NCI-H345 (cell line): ENCODE measurements around the gene GLIPR1L2.
"Not testable (repeated sequence)": the region's sequence is repeated elsewhere in the genome, so short reads cannot be mapped to it uniquely, and the experiment has no call there.

ENCODE experiments used
- DNase-seq: peaks from one replicate; lab custom pipeline; 2025; lab: John Stamatoyannopoulos, UW

The GLIPR1L2 gene

GRCh38 chr12:75390899-75391538 lies at the start of gene GLIPR1L2:
TSS of gene GLIPR1L2 (plus strand) at chr12:75391089. CDS start at chr12:75391117, 28 bp downstream.
- peak; percentile 98 for DNase-seq

GRCh38 chr12:75341873-75342272 lies 49.0 kb upstream of the GLIPR1L2 start:
- DNase-seq = no peak

DNA sequence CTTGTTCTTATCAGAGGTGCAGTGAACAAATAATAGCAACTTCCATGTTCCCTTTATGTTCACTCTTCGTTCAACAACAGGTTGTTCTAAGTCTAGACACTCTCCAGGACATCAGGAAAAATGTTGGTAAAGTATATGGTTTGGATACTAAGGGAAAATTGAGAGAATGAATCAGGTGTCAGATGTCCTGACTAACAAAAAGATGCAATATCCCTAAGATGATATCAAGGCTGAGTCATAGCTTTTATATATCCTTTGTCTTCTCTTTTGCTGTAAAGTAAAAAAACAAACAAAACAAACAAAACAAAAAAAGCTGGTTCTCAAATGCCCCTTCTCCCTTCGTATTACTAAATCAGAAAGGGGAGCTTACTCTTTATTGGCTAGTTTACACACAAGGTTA lies 45.4 kb upstream of the GLIPR1L2 start:
- no peak for DNase-seq

DNA sequence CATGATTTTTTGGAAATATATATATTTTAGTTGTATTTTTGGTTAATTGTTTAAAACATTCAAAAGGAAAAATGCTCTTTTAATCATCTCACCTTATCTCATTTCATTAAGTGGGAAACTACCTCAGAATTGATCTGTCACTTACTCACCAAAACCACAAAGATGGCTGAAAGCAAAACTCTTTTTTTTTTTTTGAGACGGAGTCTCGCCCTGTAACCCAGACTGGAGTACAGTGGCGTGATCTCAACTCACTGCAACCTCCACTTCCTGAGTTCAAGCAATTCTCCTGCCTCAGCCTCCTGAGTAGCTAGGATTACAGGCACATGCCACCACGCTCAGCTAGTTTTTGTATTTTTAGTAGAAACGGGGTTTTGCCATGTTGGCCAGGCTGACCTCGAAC lies 44.7 kb upstream of the GLIPR1L2 start:
- DNase-seq = not testable (repeated sequence)

GRCh38 chr12:75349946-75350345 lies 40.9 kb upstream of the GLIPR1L2 start:
- DNase-seq = no peak

GRCh38 chr12:75350413-75350812 lies 40.5 kb upstream of the GLIPR1L2 start:
- DNase-seq = no peak

DNA sequence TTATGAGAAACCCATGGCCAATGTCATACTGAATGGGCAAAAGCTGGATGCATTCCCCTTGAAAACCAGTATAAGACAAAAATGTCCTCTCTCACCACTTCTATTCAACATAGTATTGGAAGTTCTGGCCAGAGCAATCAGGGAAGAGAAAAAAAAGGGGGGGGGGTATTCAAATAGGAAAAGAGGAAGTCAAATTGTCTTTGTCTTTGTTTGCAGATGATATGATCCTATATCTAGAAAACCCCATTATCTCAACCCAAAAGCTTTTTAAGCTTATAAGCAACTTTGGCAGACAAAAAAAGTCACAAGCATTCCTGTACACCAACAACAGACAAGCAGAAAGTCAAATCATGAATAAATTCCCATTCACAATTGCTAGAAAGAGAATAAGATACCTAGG lies 36.9 kb upstream of the GLIPR1L2 start:
- no peak for DNase-seq

GRCh38 chr12:75360920-75361319 lies 30.0 kb upstream of the GLIPR1L2 start:
- DNase-seq = no peak

- no peak for DNase-seq
Observed at GRCh38 chr12:75361408-75361807, 29.5 kb upstream of the GLIPR1L2 start.

DNA sequence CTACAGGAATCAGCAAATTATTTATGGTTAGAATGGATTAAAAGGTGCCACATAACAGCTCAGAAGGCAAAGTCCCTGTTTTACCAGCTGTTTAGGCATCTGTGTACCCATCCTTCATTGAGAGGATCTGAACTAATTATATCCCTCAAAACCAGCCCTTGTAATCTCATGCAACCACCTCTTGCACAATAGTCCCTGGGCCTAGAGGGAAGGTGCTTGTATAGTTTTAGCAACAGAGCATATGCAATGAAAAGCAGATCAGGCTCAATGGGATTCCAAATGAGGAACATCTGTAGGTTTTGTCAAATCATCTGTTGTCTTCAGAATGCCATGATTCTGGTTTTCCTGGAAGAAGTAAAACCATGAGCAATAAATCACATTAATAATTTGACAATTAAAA lies 26.0 kb upstream of the GLIPR1L2 start:
- DNase-seq = no peak

DNA sequence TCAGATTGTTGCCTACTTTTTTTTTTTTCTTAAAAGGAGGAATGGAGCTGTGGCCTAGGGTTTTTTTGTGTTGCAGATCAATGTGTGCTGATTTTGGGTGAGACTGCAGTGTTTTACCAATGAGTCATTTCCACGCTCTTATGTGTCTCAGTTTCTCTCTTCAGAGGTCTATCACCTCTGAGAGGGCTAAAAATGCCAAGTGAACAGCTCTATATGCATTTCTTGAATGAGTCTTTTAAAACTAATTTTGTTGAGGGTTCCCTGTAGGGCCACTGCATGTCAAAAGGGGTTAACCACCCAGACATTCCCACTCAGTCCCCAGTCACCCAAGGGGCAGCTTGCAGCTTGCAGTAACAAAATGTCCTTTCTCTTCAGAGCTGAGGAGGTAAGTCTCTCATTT lies 24.3 kb upstream of the GLIPR1L2 start:
- DNase-seq = no peak

GRCh38 chr12:75374971-75375370 lies 15.9 kb upstream of the GLIPR1L2 start:
- no peak for DNase-seq

DNA sequence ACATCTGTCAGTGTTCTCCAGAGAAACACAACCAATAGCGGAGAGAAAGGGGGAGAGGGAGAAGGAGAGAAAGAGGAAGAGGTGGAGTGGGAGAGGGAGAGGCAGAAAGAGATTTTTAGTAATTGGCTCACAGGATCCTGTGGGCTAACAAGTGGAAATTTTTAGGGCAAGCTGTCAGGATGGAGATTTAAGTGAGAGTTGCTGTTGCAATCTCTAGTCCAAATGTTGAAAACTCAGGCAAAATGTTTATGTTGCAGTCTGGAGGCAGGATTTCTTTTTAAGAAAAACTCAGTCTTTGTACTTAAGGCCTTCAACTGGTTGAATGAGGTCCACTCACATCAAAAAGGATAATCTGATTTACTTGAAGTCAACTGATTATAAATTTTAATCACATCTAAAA lies 12.5 kb upstream of the GLIPR1L2 start:
- DNase-seq = no peak

DNA sequence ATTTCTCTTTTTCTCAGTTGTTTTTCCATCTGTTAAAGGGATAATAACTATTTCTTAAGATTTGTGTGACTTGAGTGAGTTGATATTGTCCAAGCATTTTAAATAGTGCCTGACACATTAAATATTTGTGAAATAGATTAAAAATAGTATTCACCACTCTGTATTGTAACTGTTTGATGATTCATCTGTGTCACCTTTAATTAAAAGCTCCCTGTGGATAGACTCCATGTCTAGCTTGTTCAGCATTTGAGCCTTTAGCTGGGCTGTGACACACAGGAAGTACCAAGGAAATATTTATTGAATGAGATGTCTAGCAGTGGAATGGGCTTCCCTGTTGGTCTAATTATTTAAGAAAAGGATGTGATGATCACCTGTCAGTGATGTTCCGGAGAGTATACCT lies 1.8 kb upstream of the GLIPR1L2 start:
- DNase-seq = peak; percentile 12

- DNase-seq = no peak
Observed at GRCh38 chr12:75389706-75390105, 1.2 kb upstream of the GLIPR1L2 start.

DNA sequence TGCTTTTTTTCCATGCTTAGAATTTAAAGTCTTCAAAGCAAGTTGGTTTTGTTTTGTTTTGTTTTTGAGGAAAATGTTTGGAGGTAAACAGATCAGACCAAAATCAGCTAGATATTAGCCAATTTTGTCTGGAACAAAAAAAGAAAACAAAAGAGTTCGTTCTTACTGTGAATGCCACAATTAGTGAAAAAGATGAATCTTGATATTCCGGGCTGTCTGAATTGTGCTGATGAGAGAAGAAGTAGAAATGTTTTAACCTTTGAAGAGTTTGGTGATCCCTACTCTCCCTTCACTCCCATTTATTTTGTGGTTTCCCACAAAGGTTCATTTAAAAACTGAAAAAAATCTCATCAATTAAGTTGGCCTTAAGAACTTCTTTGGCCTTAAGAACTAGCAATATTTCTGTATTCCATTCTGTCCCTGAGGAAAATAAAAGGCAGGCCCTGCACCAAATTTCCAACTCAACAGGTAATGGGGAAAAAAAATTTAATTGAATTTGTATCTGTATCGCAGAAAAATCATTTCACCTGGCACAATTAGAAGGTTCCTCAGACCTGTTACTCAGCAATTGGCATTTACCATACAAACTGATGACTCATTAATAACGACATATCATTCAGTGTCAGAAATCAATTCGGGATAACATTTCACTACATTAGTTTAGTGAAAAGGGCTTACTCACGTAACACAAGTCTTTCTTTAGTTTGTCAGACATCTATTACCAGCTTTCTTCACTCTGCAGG lies 562 bp upstream of the GLIPR1L2 start:
- no peak for DNase-seq

DNA sequence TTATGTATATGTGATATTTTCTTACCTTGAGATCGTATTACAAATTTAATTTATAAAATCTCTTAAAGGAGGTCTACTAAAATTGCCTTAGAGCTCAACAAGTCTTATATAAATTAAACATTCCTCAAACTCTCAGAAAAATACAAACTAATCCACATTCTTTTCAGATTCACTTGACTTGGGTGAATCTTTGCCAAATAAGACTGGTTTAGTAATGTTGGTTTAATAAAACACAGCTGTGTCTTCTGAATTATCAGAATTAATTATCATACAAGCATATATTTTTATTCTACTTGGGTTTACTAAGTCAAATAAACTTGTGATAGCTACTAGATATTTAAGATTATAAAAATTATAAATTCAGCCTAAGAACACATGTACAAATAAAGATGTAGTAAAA lies 13.3 kb downstream of the GLIPR1L2 start:
- DNase-seq = no peak

DNA sequence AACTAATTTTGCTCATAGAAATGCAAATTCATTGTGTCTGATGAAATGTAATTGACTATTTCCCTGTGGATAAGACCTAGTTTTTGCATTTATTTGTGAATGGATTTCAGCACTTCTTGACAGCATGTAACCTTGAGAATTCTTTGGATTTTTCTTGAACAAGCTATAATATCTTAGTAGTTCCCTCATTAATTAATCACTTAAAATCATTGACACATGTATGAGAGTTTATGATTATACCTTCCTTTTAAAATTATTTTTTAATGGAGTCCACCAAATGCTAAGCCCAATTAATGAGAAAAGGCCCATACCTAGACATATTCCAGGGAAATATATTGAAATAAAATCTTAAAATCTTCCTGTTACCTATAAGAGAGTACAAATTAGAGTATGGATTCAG lies 16.8 kb downstream of the GLIPR1L2 start:
- no peak for DNase-seq

GRCh38 chr12:75409830-75410229 lies 18.9 kb downstream of the GLIPR1L2 start:
- no peak for DNase-seq

DNA sequence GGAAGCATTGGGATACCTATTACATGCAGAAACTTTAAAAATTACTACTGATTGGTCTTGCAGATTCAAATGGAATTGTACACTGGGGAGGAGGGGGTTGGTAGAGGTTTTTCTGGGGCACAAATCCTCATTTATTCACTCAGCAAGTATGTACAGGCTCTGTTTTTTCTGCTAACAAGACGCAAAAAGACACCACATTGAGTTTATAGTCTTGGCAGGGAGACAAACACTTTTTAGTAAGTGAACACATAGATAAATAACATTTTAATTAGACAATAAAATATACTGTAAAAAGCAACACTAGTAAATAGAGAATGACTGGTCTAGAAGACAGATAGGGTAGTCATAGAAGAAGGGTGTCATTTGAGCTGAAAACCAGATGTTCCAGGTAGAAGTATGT lies 23.8 kb downstream of the GLIPR1L2 start:
- DNase-seq = no peak

DNA sequence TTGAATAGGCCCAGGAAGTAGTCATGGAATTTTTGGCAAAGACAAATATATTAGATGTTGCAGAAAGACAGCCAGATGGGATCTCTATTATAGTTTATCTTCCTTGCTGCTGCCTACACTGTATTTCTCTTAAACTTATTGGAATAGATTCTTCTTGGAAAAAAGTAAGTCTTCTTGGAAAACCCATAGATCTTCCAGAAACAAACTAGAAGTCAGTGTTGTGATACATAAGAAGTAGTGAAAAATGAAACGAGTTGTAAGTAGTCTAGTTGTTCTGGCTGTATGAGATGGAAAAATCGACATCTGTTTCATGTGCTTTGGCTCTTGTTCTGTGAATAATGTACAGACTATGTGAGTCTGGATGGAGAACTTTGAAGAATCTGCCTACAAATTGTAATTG lies 29.0 kb downstream of the GLIPR1L2 start:
- no peak for DNase-seq

DNA sequence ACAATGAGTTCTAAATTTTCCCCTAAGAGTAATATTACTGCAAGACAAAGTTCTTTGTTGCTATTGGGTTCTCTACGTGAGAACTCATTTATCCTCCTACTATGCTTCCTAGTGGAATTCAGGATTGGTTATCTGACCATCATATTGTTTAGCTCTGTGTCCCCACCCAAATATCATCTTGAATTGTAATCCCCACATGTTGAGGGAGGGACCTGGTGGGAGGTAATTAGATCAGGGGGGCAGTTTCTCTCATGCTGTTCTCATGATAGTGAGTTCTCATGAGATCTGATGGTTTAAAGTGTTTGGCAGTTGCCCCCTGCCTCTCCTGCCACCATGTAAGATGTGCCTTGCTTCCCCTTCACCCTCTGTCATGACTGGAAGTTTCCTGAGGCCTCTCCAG lies 36.6 kb downstream of the GLIPR1L2 start:
- no peak for DNase-seq

DNA sequence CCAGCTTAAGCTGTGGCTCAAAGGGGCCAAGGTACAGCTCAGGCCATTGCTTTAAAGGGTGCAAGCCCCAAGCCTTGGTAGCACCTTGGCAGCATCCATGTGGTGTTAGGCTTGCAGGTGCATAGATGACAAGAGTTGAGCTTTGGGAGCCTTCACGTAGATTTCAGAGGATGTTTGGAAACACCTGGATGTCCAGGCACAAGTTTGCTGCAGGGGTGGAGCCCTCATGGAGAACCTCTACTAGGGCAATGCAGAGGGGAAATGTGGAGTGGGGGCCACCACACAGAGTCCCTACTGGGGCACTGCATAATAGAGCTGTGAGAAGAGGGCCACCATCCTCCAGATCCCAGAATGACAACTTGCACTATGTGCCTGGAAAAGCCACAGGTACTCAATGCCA lies 37.9 kb downstream of the GLIPR1L2 start:
- no peak for DNase-seq

DNA sequence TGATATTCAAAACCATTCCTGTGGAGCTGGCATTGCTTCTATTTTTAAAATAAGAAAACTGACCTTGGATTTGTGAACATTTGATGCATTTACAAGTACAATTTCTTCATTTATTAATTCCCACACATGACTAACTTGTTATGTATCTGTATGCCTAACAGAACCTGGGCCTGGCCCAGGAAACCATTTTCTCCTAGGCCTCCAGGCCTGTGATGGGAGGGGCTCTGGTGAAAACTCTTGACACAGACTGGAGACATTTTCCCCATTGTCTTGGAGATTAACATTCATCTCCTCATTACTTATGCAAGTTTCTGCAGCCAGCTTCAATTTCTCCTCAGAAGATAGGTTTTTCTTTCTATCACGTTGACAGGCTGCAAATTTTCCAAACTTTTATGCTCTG lies 42.0 kb downstream of the GLIPR1L2 start:
- no peak for DNase-seq
